Bone marrow (tissue), 2 donors: Measurements from ENCODE around the gene GTF2A2.
"Not testable (repeated sequence)": the region's sequence is repeated elsewhere in the genome, so short reads cannot be mapped to it uniquely, and the experiment has no call there.

Experiments used
- DNase-seq, 2 donors: peaks; one replicate each; lab custom pipeline; 2025; lab: John Stamatoyannopoulos, UW

GTF2A2 gene

DNA sequence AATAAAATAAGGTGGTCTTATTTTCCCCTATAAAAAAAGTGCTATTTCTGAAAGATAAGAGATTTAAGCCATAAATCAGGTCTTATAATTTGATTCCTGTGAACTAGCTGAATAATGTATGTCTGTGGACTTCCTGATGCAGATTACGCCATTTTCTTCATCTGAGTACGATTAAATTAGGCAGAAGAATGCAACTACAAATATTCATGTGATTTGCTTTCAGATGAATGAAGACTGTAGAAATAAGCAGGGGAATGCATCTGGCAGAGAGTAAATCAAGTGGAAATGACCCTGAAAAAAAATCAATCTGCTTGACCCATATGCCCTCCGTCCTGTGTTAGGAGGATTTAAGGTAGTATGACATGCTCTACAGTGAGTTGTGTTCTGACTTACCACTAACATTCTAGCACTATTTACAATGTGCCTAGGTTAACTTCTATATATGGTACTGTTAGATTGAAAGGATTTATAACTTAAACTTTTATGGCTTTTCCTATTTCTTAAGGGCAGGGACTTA, 17.1 kb upstream of the GTF2A2 start:
- no peak for DNase-seq

- peak in 1 of 2 donors; percentile 20 for DNase-seq
Measured at GRCh38 chr15:59668556-59668955, 11.2 kb upstream of the GTF2A2 start.

- no peak for DNase-seq
Measured at GRCh38 chr15:59662260-59662659, 4.9 kb upstream of the GTF2A2 start.

DNA sequence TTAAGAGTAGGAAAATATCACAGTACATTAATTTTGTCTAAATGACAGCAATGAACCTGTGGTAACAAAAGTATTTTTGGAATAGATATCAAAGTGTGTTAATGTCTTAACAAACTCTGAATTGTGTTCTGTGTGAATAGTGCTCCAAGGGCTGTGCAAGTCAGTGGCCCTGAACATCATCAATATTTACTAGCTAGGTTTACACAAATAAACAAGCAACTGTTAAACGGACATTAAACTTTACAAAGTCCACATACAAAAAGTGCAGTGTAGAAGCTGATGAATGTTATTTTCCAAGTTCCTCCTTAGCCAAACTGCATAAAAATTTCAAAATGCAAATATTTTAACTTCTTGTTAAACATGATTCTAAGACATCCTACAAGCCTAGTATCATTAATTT, 2.1 kb upstream of the GTF2A2 start:
- no peak for DNase-seq

- no peak for DNase-seq
Measured at GRCh38 chr15:59657635-59658125, 365 bp upstream of the GTF2A2 start.

GRCh38 chr15:59654046-59654445, 3.3 kb downstream of the GTF2A2 start:
- DNase-seq, result no peak

GRCh38 chr15:59649603-59650002, 7.7 kb downstream of the GTF2A2 start:
- no peak for DNase-seq

DNA sequence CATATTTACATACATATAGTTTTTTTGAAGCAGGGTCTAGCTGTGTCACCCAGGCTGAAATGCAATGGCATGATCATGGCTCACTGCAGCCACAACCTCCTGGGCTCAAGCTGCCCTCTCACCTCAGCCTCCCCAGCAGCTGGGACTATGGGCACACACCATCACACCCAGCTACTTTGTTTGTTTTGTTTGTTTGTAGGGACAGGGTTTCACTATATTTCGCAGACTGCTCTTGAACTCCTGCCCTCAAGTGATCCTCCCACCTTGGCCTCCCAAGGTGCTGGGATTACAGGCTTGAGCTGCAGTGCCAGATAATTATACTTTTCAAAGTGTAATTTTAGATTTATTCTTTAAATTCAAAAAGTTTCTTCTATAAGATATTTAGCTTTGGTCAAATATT, 10.2 kb downstream of the GTF2A2 start:
- no peak for DNase-seq

- DNase-seq, result no peak
Measured at GRCh38 chr15:59646277-59646676, 11.0 kb downstream of the GTF2A2 start.

GRCh38 chr15:59645812-59646211, 11.5 kb downstream of the GTF2A2 start:
- not testable (repeated sequence) for DNase-seq

GRCh38 chr15:59644756-59645155, 12.6 kb downstream of the GTF2A2 start:
- DNase-seq, result no peak

DNA sequence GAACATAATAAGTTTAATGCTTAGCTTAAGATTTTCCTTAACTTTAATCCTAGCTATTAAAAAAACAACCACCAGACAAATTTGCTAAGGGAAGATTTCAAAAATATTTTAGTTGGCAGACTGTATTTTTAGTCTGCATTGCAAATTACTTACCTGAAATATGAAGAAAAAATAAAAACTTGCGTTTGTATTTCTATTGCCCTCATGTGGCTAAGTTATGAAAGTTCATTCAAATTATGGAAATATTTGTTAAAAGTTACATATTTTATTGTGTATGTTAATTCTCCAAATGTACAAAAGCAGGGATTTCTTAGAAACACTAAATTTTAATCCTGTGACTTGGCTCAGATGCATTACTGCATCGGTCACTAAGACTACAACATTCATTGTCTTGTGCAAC, 15.0 kb downstream of the GTF2A2 start:
- no peak for DNase-seq

- not testable (repeated sequence) for DNase-seq
Measured at GRCh38 chr15:59637507-59637906, 19.8 kb downstream of the GTF2A2 start.

GRCh38 chr15:59636184-59636583, 21.1 kb downstream of the GTF2A2 start:
- no peak for DNase-seq

- no peak for DNase-seq
Measured at GRCh38 chr15:59632714-59633113, 24.6 kb downstream of the GTF2A2 start.

- peak in 1 of 2 donors; percentile 46 for DNase-seq
Measured at GRCh38 chr15:59622289-59622688, 35.0 kb downstream of the GTF2A2 start.

- no peak for DNase-seq
Measured at GRCh38 chr15:59618406-59618805, 38.9 kb downstream of the GTF2A2 start.

DNA sequence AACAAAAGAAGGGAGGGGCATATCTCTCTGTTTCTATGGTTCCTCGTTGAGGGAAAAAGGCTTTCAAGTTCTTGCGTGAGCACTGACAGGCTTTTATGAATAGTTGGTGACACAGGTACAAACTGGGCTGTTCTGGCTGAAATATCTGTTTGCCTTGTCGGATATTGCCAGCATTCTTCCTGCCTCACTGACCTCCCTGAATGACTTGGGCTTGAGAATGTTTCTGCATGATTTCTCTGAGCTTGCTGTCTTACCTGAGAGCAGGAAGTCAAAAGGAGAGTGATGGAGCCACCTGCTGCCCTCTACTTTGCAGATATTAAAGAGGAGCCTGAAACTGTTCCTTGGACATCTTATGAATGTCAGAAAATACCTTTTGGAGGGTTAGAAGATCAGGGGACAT, 40.9 kb downstream of the GTF2A2 start:
- DNase-seq, result no peak

- no peak for DNase-seq
Measured at GRCh38 chr15:59615661-59616060, 41.7 kb downstream of the GTF2A2 start.

DNA sequence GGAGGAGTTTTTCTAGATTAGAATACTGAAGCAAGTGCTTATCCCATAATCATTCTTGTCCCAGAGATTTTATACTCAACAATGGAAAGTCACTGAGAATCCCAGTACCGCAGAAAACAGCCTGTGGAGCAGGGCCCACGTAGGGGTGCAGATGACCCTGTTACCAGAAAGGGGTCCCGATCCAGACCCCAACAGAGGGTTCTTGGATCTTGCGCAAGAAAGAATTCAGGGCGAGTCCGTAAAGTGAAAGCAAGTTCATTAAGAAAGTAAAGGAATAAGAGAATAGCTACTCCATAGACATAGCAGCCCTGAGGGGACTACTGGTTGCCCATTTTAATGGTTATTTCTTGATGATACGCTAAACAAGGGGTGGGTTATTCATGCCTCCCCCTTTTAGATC, 43.2 kb downstream of the GTF2A2 start:
- DNase-seq, result no peak

- DNase-seq, result no peak
Measured at GRCh38 chr15:59611276-59612260, 45.7 kb downstream of the GTF2A2 start, which contains the start of gene GCNT3. GCNT3 (plus strand) TSS chr15:59611783; CDS start chr15:59618239, 6,456 bp downstream.

DNA sequence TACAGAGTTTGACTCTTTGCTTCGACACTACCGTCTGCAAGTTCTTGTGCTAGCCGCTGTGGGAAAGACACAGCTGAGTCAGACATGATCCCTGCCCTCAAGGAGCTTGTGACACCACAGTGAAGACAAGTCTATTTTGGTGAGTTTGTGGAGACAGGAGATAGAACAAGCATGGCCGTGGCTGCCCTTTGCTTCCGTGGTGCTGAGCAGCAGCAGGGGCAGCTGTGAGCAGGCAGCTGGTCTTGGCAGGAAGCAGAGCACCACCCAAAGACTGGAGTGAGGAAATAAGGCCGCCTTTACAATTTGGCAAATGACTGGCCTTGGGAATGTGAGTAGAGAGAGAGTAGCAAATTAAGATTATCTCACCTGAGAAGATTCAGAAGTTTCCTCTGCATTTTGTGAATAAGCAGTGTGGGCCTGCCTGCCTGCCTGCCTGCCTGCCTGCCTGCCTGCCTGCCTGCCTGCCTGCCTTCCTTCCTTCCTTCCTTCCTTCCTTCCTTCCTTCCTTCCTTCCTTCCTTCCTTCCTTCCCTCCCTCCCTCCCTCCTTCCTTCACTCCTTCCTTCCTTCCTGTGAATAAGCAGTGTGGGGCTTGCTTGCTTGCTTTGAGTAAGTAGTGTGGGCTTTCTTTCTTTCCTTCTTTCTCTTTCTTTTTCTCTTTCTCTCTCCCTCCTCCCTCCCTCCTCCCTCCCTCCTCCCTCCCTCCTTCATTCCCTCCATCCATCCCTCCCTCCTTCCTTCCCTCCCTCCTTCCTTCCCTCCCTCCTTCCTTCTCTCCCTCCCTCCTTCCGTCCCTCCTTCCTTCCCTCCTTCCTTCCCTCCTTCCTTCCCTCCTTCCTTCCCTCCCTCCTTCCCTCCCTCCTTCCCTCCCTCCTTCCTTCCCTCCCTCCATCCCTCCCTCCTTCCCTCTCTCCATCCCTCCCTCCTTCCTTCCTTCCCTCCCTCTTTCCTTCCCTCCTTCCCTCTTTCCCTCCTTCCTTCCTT, 47.3 kb downstream of the GTF2A2 start:
- no peak for DNase-seq
